NK-92 (cell line): ENCODE data around the gene TRAF7.
"Not testable (repeated sequence)": the region's sequence is repeated elsewhere in the genome, so short reads cannot be mapped to it uniquely, and the experiment has no call there.

Source experiments
- DNase-seq: peaks from one replicate; lab custom pipeline; 2025; ENCODE audit not compliant: unreplicated experiment; lab: John Stamatoyannopoulos, UW

TRAF7 gene

DNA sequence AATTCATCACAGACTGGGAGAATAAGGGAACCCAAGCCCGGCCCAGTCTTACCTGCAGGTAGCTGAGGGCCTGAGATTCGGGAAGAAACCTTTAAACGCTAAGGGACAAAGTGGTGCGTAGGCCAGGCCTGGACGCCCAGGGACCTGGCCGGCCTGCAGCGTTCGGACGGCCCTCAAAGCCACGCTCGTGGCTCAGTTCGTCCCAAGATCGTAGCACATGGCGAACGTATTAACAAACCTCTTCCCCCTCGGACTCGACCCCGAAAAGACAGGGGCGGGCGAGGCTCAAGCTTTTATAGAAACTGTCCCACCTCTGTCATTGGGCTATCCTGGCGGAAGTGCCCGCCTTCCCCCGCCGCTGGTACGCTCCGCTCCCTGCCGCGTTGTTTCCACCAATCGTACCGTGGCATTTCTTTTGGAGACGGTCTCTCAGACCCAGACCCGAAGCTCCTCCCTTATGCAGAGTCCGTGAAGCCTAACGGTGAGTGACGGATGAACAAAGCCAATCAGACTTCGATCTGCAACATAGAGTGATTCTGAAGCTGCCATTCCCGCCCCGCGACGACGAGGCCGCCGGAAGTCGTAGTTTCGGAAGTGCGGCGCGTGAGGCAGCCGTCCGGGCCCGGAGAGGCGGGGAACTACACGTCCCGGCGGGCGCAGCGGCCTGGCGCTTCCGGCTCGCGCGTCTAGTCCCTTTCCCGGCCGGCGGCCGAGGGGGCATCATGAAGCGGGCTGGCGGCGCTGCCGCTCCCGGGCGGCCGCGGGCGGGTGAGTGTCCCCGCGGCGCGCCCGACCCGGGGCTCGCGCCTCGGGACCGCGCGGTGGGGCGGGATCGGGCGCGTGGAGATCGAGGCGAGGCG, at the start of gene TRAF7:
TRAF7 (plus strand) TSS at position 692 of the 860 bp plus-strand sequence. CDS start 8,139 bp downstream, outside the sequence.
- DNase-seq, result peak; percentile 95

DNA sequence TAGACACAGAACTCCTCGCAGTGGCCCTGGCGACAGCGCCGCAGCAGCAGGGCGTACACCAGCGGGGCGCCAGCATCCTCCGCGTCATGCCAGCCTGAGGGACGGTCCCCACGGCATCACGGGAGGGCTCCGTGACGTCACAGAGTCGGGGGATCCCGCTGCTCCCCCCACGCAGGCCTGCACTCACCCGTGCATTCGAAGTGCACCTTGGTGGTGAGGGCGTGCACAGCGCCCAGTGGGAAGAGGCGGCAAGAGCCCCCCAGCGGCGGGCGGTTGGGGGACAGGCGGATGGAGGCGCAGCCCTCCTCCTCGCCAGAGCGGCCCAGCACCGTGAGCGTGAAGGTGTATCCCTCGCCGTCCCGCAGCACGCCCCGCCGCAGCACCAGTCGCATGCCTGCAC, 49.4 kb upstream of the TRAF7 start:
- not testable (repeated sequence) for DNase-seq

DNA sequence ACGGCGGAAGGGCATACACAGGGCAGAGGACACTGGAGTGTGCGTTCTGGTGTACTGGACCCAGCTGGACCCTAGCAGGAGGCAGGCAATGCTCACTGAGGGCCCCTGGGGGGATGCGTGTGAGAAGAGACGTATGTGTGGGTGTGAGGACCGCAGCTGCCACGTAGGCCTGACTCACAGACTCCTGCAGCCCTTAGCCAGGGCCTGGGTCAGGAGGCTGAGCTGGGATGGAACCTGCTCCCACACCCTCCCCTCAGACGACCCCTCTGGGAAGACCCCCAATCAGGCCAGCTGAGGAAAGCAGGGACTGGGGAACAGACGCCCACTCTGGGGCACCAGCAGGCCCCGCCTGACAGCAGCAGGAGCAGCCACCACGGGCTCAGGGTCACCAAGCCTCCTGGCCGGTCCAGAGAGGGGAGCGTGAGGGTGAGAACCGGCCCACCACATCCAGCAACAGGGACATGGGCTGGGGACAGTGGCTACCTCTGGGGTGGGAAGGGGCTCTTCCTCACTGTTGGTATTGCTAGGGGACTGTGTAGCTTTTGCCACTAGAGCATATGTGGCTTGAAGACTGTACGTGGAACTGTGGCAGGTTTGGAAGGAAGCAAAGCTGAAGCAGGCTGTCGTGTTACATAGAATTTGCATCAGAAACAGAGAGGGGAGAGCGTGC, 48.3 kb upstream of the TRAF7 start:
- DNase-seq, result not testable (repeated sequence)

DNA sequence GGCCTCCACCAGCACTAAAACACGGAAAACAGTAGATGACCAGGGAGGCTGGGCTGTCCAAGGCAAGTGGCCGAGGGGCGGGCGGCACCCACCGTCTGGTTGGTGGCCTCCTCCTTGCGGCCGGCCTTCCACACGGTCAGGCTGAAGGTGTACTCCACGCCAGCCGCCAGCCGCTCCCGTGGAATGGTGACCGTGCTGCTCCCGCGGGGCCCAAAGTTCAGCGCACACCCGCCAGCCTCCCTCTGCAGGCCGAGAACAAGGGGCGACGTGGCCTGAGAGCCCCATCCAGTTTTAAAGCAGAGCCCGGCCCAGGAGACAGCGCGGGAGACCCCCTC, 47.8 kb upstream of the TRAF7 start:
- DNase-seq, result not testable (repeated sequence)

DNA sequence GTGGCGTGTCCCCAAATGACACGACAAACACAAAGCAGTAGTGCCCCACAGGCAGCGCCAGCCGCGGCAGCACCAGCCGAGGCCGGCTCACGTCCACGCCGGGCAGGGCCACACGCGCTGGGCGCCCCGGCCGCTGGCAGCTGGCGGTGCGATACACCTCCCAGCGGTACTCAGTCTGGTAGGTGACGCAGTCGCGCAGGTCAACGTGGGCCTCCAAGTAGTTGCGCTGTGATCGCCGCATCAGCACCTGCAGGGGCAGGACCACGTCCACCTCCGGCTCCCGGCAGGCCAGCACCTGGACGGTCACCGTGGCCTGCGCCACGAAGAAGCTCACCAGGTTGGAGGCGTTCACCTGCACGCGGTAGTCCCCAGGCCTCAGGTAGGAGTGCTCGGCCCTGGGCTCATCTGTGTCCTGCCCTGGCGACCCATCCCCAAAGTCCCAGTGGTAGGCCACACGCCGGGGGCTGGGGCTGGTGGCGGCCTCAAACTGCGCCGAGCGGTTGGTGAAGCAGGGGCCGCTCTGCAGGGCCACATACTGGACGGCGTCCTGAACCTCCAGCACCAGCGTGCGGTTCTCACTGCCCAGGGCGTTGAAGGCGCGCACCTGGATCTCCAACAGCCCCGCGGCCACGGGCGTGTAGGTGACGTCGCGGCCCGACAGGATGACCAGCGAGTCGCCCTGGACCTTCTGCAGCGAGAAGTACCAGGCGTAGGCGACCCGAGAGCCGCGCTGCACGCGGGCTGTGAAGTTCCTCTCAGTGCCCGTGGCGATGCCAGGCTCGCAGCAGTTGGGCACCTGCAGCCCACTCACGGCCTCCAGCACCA, 46.9 kb upstream of the TRAF7 start:
- DNase-seq, result not testable (repeated sequence)

DNA sequence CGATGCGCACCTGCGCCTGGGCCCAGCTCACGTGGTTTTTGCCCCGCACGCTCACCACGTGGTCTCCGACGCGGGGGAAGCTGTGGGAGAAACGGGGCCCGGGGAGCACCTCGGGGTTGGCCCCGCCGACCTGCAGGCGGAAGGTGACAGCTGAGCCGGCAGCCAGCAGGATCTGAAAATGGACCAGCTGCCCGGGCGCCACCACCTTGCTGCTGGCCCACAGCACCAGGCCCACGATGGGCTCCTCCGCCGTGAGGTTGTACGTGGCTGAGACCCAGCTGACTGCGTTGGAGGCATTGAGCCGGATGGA, 46.4 kb upstream of the TRAF7 start:
- DNase-seq, result not testable (repeated sequence)

DNA sequence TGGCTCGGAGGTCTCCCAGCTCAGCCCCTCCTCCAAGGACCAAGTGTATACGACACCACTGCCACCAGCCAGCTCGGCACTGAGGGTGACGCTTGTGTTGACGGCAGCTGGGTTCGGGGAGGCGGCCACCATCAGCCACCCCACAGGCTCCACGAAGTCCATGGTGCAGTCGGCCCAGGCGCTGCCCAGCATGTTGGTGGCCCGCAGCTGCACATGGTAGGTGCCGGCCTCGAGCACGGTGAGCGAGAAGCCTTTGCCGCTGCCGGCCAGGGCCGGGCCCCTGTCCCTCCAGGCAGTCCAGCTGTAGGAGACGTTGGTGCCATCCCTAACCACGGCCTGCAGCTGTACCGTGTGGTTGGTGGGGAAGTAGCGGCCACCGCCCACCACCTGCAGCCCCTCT, 45.7 kb upstream of the TRAF7 start:
- not testable (repeated sequence) for DNase-seq

DNA sequence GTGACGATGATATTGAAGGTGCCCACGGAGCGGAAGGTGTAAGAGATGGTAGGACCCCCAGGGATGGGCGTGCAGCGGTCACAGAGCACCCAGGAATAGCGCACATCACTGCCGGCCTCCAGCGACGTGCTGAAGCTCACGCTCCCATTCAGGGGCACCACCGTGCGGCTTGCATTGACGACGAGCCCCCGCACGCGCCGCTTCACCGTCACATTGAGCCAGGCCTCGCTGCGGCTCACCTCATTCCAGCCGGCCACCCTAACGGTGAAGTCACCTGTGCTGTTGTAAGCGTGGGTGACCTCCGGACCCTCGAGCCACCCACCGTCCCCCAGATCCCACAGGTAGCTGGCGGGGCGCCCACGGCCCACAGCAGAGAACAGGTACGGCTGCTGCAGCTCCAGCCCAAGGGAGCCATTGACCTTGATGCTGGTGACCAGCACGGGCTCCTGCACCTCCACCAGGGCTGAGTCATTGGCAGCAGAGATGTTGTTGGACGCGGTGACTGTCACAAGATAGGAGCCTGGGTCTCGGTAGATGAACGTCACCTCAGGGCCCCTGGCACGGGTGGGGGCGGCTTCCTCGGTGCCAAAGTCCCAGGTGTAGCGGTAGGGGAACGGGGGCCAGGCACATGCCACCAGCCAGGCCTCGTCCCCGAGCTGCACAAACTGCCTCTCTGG, 45.1 kb upstream of the TRAF7 start:
- DNase-seq, result not testable (repeated sequence)

DNA sequence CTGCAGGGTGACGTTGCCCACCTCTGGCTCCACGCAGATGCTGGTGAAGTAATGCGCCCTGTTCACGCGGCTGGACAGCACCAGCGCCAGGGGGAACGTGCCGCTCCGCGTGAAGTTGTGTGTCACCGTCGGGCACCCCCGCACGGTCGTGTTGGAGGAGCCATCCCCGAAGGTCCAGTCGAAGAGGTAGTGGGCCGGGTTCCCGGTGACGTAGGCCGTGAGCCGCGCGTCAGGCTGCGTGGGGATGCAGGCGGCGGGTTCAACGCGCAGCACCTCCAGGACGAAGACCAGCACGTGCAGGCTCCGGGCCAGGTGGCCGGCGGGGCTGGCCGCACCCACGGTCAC, 44.6 kb upstream of the TRAF7 start:
- not testable (repeated sequence) for DNase-seq

DNA sequence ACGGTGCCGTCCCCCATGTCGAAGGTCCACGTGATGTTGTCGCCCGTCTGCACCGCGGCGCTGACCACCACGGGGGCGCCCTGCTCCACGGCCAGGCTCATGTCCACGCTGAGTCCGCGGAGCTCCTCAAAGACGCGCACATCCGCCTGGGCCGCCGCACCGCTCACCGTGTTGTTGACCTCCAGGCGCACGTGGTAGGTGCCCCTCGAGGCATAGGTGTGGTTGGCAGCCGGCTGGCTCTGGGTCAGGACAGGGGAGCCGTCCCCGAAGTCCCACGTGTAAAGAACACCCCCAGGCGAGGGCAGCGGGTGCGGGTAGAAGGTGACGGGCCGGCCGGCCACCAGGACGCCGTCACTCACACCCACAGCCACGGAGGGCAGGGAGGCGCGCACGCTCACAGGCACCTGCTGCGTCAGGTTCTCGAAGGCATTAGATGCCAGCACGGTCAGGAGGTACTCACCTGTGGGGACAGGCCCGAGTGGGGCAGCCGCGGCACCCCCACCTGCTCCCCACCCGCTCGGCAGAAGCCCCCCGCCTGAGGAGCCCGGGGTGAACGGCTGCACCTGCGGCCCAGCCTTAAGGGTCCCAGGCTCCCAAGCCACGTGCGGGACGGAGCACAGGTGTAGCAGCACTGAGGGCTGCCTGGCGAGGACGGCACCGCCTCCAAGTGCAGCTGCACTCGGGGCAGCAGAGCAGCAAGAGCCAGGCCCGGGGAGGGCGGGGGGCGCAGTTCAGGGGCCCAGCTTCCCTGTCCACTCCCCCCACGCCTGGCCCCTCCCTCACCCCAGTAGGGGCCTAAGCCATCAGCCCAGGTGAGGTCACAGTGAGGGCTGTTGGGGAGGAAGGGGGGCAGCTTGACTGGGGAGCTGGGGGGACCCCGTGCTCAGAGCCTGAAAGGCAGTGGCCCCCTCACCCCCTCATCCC, 43.9 kb upstream of the TRAF7 start:
- not testable (repeated sequence) for DNase-seq

DNA sequence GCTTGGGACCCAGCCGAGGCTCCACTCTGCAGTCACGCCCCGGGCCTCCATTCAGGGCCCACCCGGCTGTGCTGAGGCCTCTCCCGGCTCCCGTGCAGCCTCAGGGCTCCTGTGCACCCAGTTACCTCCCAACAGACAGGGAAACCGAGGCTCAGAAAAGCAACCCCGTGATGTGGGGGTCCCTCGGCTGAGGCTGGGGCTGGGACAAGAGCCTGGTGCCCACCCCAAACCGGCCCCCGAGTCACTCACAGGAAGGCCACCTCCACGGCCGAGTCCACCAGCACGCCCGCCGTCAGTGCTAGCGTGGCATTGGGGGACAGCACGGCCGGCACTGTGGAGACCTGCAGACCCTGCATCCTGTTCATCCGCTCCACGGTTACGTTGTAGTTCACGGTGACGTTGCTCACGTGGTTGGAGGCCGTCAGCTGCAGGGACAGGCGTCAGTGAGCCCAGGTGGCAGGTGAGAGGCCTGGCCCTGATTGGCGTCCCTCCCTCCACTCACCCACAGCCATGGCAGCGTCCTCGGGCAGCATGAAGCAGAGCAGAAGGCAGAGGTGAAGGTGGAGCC, 43.0 kb upstream of the TRAF7 start:
- not testable (repeated sequence) for DNase-seq

DNA sequence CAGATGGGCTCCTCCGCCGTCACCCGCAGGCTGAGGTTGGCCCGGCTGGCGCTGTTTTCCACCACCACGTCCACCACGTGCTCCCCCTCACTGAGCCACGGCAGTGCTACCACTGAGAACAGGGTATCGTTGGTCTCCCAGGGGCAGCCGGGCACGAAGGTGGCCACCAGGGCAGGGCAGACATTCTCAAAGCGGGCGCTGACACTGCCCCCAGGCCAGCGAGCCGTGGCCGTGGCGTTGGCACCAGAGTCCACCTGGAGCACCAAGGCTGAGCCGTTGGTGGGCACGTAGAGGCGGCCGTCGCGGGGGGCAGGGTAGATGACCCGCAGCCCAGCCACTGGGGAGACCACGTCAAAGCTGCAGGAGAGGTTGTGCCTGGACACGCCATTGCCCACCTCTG, 41.4 kb upstream of the TRAF7 start:
- DNase-seq, result not testable (repeated sequence)

DNA sequence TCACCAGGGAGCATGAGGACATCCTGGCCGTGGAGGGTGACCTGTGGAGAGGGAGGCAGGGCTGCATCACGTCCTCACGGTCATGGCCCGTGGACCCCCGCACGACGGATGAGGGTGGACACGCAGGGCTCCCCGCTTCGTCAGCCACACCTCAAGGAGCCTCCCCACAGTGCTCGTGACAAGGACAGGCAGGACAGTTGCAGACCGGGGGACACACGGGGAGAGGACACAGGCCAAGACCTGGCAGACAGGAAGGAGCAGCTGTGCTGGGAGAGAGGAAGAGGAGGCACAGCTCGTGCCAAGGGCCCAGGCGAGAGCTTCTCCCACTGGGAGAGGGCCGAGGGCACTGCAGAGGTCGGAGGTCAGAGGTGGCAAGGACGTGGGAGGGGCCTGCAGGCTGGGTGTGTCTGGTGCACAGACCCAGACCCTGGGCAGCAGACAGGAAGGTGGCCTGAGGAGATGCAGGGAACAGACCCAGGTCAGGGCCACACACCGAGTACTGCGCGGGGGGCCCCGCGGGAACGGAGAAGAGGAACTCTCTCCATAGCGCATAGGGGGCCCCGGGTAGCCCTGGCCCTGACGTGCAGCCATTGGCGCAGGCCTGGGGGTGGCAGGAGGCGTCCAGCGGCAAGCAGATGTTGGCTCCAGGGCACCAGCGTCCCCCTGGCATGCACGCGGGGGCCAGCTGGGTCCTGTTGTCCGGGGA, 40.5 kb upstream of the TRAF7 start:
- not testable (repeated sequence) for DNase-seq

DNA sequence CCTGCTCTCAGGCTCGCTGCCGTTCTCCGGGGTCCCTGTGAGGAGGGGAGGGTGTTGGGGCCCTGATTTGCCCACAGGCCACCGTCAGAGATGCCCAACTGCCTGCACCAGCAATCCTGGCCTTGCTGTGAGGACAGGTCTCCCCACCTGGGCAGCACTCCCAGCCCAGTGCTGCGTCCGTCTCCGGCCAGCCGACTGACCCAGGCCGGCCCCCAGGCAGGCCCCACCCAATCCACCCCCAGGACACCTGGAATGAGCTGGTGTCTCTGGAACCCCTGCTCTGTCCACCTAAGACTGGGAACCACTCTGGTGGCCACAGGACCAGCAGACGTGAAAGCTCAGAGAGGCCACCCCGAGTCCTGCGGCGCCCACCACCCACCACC, 40.0 kb upstream of the TRAF7 start:
- DNase-seq, result no peak

DNA sequence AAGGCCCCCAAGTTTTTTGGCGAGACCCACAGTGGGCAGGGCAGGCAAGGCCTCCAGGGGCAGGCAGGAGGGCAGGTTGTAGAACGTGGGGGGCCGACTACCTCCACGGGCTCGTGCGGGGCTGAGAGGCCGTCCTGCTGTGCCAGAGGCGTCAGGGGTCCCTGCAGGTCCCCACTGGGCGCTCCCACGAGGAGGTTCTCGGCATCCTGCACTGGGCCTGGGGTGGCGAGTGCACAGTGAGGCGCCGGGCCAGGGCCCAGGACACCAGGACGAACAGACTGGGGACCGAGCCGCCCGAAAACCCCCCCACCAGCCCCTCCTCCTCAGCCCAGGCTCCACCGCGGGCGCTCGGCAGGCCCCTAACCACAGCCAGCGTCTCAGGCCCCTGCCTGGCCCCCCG, 39.2 kb upstream of the TRAF7 start:
- not testable (repeated sequence) for DNase-seq

DNA sequence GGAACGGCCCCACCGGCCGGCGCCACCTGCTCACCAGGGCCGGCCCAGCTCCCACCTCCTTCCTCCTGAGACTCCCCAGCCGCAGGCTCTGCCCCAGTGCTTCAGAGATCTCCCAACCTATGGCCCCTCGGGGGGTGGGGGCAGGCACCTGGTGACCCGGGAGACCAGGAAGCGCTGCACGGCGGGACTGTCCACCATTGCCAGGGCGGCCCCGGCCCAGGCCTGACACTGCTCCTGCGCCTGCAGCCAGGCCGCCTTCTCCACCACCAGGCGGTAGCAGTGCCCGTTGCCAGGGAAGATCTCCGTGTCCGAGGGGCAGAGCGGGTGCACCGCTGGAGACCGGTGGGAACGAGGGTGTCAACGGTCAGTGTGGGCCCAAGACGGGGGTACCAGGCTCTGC, 38.2 kb upstream of the TRAF7 start:
- not testable (repeated sequence) for DNase-seq

DNA sequence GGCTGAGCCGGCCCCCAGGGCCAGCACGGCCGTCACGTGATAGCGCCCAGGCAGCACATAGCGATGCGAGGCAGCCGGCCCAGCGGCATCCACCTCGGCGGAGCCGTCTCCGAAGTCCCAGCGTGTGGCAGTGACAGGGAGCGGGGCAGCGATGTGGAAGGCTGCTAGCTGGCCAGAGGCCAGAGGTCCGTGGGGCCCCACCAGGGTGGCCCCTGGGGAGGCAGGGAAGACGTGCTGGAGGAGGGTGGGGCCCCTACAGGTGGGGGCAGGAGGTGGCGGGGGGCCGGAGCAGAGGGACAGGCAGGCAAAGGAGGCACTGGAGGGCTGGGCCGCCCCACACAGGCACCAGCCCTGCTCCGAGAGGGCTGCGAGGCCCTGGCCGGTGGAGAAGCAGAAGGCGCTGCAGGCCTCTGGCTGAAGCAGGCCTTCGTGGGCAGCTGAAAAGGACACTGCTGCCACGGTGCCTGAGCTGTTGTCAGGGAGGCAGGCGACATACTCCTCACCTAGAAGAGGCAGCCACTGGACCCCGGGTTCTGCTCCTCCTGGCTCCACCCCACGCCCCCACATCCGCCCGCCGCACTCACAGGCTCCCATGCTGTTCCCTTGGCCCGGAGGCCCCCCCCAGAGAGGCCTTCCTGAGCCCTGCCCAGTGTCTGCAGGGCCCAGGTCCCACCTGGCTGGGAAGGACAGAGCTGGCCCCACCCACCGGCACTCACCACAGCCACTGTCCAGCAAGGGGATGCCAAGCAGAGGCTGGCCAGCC, 37.4 kb upstream of the TRAF7 start:
- not testable (repeated sequence) for DNase-seq

DNA sequence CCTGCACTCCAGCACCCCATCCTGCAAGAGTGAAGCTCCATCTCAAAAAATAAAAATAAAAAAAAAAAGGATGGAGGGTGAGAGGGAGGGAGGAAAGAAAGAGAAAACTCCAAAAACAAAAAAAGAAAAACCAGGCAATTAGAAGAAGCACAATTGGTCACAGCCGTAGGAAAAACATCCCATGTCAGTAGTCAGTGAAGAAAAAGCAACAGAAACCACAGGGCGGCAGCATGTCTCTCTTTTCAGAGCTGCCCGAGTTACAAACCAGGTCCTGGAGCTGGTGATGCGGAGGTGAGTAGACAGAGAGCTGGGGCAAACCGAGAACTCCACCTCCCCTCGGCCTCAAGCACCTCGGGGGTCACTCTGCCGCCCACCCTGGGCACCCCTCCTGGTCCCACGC, 34.3 kb upstream of the TRAF7 start:
- DNase-seq, result not testable (repeated sequence)
